Caco-2 (cell line): Measurements from ENCODE around the gene MPI. TPM values are rescaled to one million over a fixed set of nuclear protein-coding genes. Genes with fewer than 3 reads are reported as not detected.

Source experiments
- BruUV-seq: library from RNA; stranded (reverse); fragments of 400-500 nt; replicated peaks from 2 replicates; lab custom pipeline; 2021; lab: Mats Ljungman, UMichigan
- CTCF ChIA-PET: fragments of 300-600 bp; sonication (Branson Sonifier 250); formaldehyde crosslinking; loops from one replicate; lab custom pipeline; 2022; ENCODE audit warnings: antibody characterized with exemption; lab: Charles Lee
- POLR2A ChIA-PET: fragments of 300-600 bp; sonication (Branson Sonifier 250); formaldehyde crosslinking; loops from one replicate; lab custom pipeline; 2022; ENCODE audit warnings: antibody characterized with exemption; lab: Charles Lee
- DNase-seq, 2 experiments: peaks; one replicate each; pipeline versions ENCODE4 v3.0.0 to v3.0.0-alpha.2; 2020 to 2022
- H3K27me3 ChIP-seq: replicated peaks from 2 replicates; pipeline ENCODE4 v1.6.0; 2011; ENCODE audit warnings: low read length; ENCODE audit not compliant: control insufficient read depth, insufficient read depth
- H3K36me3 ChIP-seq: 2 replicates; pipeline ENCODE4 v1.5.1; 2011; ENCODE audit warnings: low read length; ENCODE audit not compliant: control insufficient read depth, insufficient read depth
- H3K4me1 ChIP-seq: fragments of 250-450 bp; sonication (Bioruptor Pico); 2 replicates; pipeline ENCODE4 v1.5.1; 2020; ENCODE audit warnings: mild to moderate bottlenecking
- H3K4me3 ChIP-seq: 2 replicates; pipeline ENCODE4 v1.5.1; 2011; ENCODE audit warnings: low read depth, mild to moderate bottlenecking, control low read depth, low read length
- H3K9me3 ChIP-seq: fragments of 250-450 bp; sonication (Bioruptor Pico); 2 replicates; pipeline ENCODE4 v1.5.1; 2020; ENCODE audit warnings: mild to moderate bottlenecking, moderate library complexity
- H3K27ac Mint-ChIP-seq: one replicate; pipeline ENCODE4 v1.8.0; 2022; ENCODE audit warnings: mixed read lengths; ENCODE audit not compliant: unreplicated experiment
- H3K27me3 Mint-ChIP-seq: one replicate; pipeline ENCODE4 v1.8.0; 2022; ENCODE audit warnings: mixed read lengths; ENCODE audit not compliant: insufficient read depth, unreplicated experiment
- H3K36me3 Mint-ChIP-seq: one replicate; pipeline ENCODE4 v1.8.0; 2022; ENCODE audit warnings: mild to moderate bottlenecking, mixed read lengths; ENCODE audit not compliant: insufficient read depth, unreplicated experiment
- H3K4me1 Mint-ChIP-seq: one replicate; pipeline ENCODE4 v1.8.0; 2022; ENCODE audit warnings: low read depth, mixed read lengths; ENCODE audit not compliant: unreplicated experiment
- H3K4me3 Mint-ChIP-seq: one replicate; pipeline ENCODE4 v1.8.0; 2022; ENCODE audit warnings: mild to moderate bottlenecking, moderate library complexity, mixed read lengths; ENCODE audit not compliant: unreplicated experiment
- H3K9me3 Mint-ChIP-seq: one replicate; pipeline ENCODE4 v1.8.0; 2022; ENCODE audit warnings: mixed read lengths; ENCODE audit not compliant: unreplicated experiment
- CTCF ChIP-seq, 2 experiments: fragments of 200-600 bp in 1 of 2; IDR thresholded peaks; 1 replicate in 1 of 2; 2 replicates in 1 of 2; pipeline versions ENCODE4 v1.5.1 to v1.8.0; 2011 to 2022; ENCODE audit warnings: antibody characterized with exemption in 1 of 2, control low read depth in 1 of 2, inconsistent platforms in 1 of 2, low read depth in 1 of 2, low read length in 1 of 2, mild to moderate bottlenecking in 1 of 2, moderate library complexity in 1 of 2; ENCODE audit not compliant: insufficient read depth in 1 of 2, severe bottlenecking in 1 of 2, unreplicated experiment in 1 of 2
- intact Hi-C: fragments of 100-400 bp; cut with micrococcal nuclease; formaldehyde crosslinking; loops from one replicate; pipeline ENCODE4 v1.10.0; 2022; ENCODE audit not compliant: unreplicated experiment
- total RNA-seq: library from RNA; stranded (reverse); gene quantifications from 2 replicates; pipeline ENCODE4 v1.2.3, GENCODE V29; 2022

MPI gene
- total RNA-seq, 1 experiment from 2014 or later: 29.1 TPM

- peak within 1 kb of the TSS; percentile 81 for H3K27ac Mint-ChIP-seq
- H3K4me3 ChIP-seq: peak within 1 kb of the TSS; percentile 81
- ChIA-PET CTCF (interaction anchor here (2.1 kb wide), 1 partner anchor 28 kb away, joined by 7 read pairs; no protein-coding TSS in a partner anchor), POLR2A (interaction anchor here (0.6 kb wide), 2 partner anchors 14 to 21 kb away, joined by 3 to 4 read pairs; no protein-coding TSS in a partner anchor)
- no peaks in the 10 kb centered on the region for H3K36me3 ChIP-seq
- no peaks in the 10 kb centered on the region for H3K9me3 Mint-ChIP-seq
- H3K4me3 Mint-ChIP-seq: peak within 1 kb of the TSS; percentile 82
- no peaks in the 10 kb centered on the region for H3K27me3 ChIP-seq
- peaks cover 33% of the 10 kb centered on the region for H3K4me1 ChIP-seq
- H3K4me1 Mint-ChIP-seq: peaks cover 17% of the 10 kb centered on the region
- DNase-seq: peak; percentile 92 to 96
- TSS peak; percentile 97 for BruUV-seq
- intact Hi-C loops: loop anchor here (1.0 to 5.0 kb wide), 3 partner anchors 17 to 34 kb away; partner anchors contain the start of genes FAM219B, MPI and ULK3
- H3K27me3 Mint-ChIP-seq: no peaks in the 10 kb centered on the region
- H3K9me3 ChIP-seq: peaks cover 3% of the 10 kb centered on the region; the same call in 1 of the 2 replicates
- peaks cover 39% of the 10 kb centered on the region for H3K36me3 Mint-ChIP-seq
- no peak for TF ChIP-seq CTCF (IDR thresholded peaks at IDR 0.05; ENCODE audit: insufficient read depth in 1 of 2, low read depth in 1 of 2, low read length in 1 of 2, severe bottlenecking in 1 of 2, unreplicated experiment in 1 of 2)
These were observed 16.6 kb upstream of the MPI start, which contains the start of gene SCAMP2 for GRCh38 chr15:74873036-74873755. Gene SCAMP2 (minus strand): TSS chr15:74873365. CDS start chr15:74873255, 110 bp downstream.

GRCh38 chr15:74873756-74874424, 16.0 kb upstream of the MPI start:
- POLR2A ChIA-PET: interaction anchor here (0.6 kb wide), 2 partner anchors 13 to 81 kb away, joined by 3 to 4 read pairs; no protein-coding TSS in a partner anchor
- H3K27me3 ChIP-seq: no peaks in the 10 kb centered on the region
- Mint-ChIP-seq H3K27me3 (no peaks in the 10 kb centered on the region), H3K4me1 (peaks cover 17% of the 10 kb centered on the region), H3K9me3 (no peaks in the 10 kb centered on the region), H3K36me3 (peaks cover 36% of the 10 kb centered on the region), H3K27ac (peak overlapping the region; percentile 81), H3K4me3 (peak overlapping the region; percentile 82)
- peaks cover 26% of the 10 kb centered on the region for H3K4me1 ChIP-seq
- H3K9me3 ChIP-seq: no peaks in the 10 kb centered on the region
- H3K36me3 ChIP-seq: no peaks in the 10 kb centered on the region
- no TSS peak for BruUV-seq
- peak in 1 of 2 experiments; percentile 35 for DNase-seq
- peak overlapping the region; percentile 81 for H3K4me3 ChIP-seq
- intact Hi-C loops: loop anchor here (1.0 to 5.0 kb wide), 3 partner anchors 16 to 33 kb away; partner anchors contain the start of genes FAM219B, MPI and ULK3
- TF ChIP-seq CTCF (IDR thresholded peaks at IDR 0.05; ENCODE audit: insufficient read depth in 1 of 2, low read depth in 1 of 2, low read length in 1 of 2, severe bottlenecking in 1 of 2, unreplicated experiment in 1 of 2): no peak
- CTCF ChIA-PET: interaction anchor here (2.1 kb wide), 1 partner anchor 28 kb away, joined by 7 read pairs; no protein-coding TSS in a partner anchor

- H3K4me1 ChIP-seq: no peaks in the 10 kb centered on the region
- Mint-ChIP-seq H3K27ac (no peak overlapping the region), H3K36me3 (peaks cover 5% of the 10 kb centered on the region), H3K9me3 (peaks cover 9% of the 10 kb centered on the region), H3K4me3 (no peak overlapping the region), H3K27me3 (no peaks in the 10 kb centered on the region), H3K4me1 (no peaks in the 10 kb centered on the region)
- no peak overlapping the region for H3K4me3 ChIP-seq
- BruUV-seq: no TSS peak
- no peaks in the 10 kb centered on the region for H3K27me3 ChIP-seq
- intact Hi-C loops: no loop called here
- DNase-seq: no peak
- no peak for TF ChIP-seq CTCF (IDR thresholded peaks at IDR 0.05; ENCODE audit: insufficient read depth in 1 of 2, low read depth in 1 of 2, low read length in 1 of 2, severe bottlenecking in 1 of 2, unreplicated experiment in 1 of 2)
- H3K36me3 ChIP-seq: no peaks in the 10 kb centered on the region
- POLR2A ChIA-PET: no interaction called here
- H3K9me3 ChIP-seq: peaks cover 13% of the 10 kb centered on the region
- CTCF ChIA-PET: no interaction called here
These were observed 11.6 kb upstream of the MPI start for GRCh38 chr15:74878273-74878672.
